GM21367 (cell line): ENCODE data around the gene LSP1.
"Not testable (repeated sequence)": the region's sequence is repeated elsewhere in the genome, so short reads cannot be mapped to it uniquely, and the experiment has no call there.

Experiments used
- ATAC-seq: cut with Tn5 transposase; IDR thresholded peaks from one replicate; pipeline ENCODE4 v1.9.1; 2021; ENCODE audit not compliant: unreplicated experiment

LSP1 gene

GRCh38 chr11:1937616-1938342 is 84.9 kb downstream of the LSP1 start:
- no peak for ATAC-seq

GRCh38 chr11:1938343-1939005 is 85.6 kb downstream of the LSP1 start:
- ATAC-seq: no peak

- no peak for ATAC-seq
These were observed 86.2 kb downstream of the LSP1 start for GRCh38 chr11:1939006-1939625.

- not testable (repeated sequence) for ATAC-seq
These were observed 86.9 kb downstream of the LSP1 start for GRCh38 chr11:1939788-1940187.
